Right lung (tissue), 5 donors: ENCODE data around the gene ADCY6. TPM values are rescaled to one million over a fixed set of nuclear protein-coding genes. Genes with fewer than 3 reads are reported as not detected.
"Not testable (repeated sequence)": the region's sequence is repeated elsewhere in the genome, so short reads cannot be mapped to it uniquely, and the experiment has no call there.

Source experiments
- DNase-seq, 2 donors: peaks; one replicate each; pipeline ENCODE4 v3.0.0-alpha.2; 2013
- polyA plus RNA-seq, 5 donors: library from polyadenylated mRNA; unstranded; fragments of 120-200 nt; gene quantifications; one replicate each; pipeline versions ENCODE4 v1.2.1 to v1.2.3, GENCODE V29; 2013; ENCODE audit warnings: inconsistent platforms in 1 of 5, low replicate concordance in 1 of 5; ENCODE audit not compliant: insufficient read length in 5 of 5, insufficient read depth in 1 of 5

ADCY6 gene
- polyA plus RNA-seq, 5 donors = 49.1 to 74.3 (median 56.9) TPM

- DNase-seq = no peak
Measured at GRCh38 chr12:48758737-48759136, 30.2 kb downstream of the ADCY6 start.

- DNase-seq = no peak
Measured at GRCh38 chr12:48758186-48758585, 30.7 kb downstream of the ADCY6 start.

GRCh38 chr12:48750769-48751356 is 38.0 kb downstream of the ADCY6 start:
- no peak for DNase-seq

GRCh38 chr12:48750215-48750614 is 38.7 kb downstream of the ADCY6 start:
- no peak for DNase-seq

- DNase-seq = no peak
Measured at GRCh38 chr12:48744251-48745008, 44.5 kb downstream of the ADCY6 start.

GRCh38 chr12:48739618-48740269 is 49.1 kb downstream of the ADCY6 start:
- no peak for DNase-seq

- DNase-seq = no peak
Measured at GRCh38 chr12:48736456-48736855, 52.4 kb downstream of the ADCY6 start.

GRCh38 chr12:48728807-48729206 is 60.1 kb downstream of the ADCY6 start:
- DNase-seq = no peak

- DNase-seq = not testable (repeated sequence)
Measured at GRCh38 chr12:48720737-48721136, 68.2 kb downstream of the ADCY6 start.

GRCh38 chr12:48720171-48720570 is 68.7 kb downstream of the ADCY6 start:
- not testable (repeated sequence) for DNase-seq

GRCh38 chr12:48719002-48719401 is 69.9 kb downstream of the ADCY6 start:
- DNase-seq = not testable (repeated sequence)

GRCh38 chr12:48717252-48717695 is 71.6 kb downstream of the ADCY6 start:
- peak; percentile 15 to 26 for DNase-seq

- peak; percentile 100 for DNase-seq
Measured at GRCh38 chr12:48716493-48717251, 72.2 kb downstream of the ADCY6 start, which contains the start of gene CCNT1. TSS of gene CCNT1 (minus strand) at chr12:48716707. CDS start at chr12:48716675, 32 bp downstream.

Other genes with a start within 250 kb of the ADCY6 start
- not detected for gene LALBA, start 219.0 kb downstream of the ADCY6 start, polyA plus RNA-seq
- gene KANSL2, start 106.9 kb downstream of the ADCY6 start, polyA plus RNA-seq = 10 to 100 TPM; 49.4 to 63.3 (median 55.1) TPM
- gene CCNT1, start 72.4 kb downstream of the ADCY6 start, polyA plus RNA-seq = 10 to 100 TPM; 24.0 to 35.7 (median 30.6) TPM
- gene CACNB3, start 29.4 kb upstream of the ADCY6 start, polyA plus RNA-seq = 10 to 100 TPM; 27.1 to 37.2 (median 34.4) TPM
- gene DDX23, start 63.1 kb upstream of the ADCY6 start, polyA plus RNA-seq = 100 to 1,000 TPM in 4 of 5 donors, 10 to 100 TPM in 1; 99.6 to 120 (median 103) TPM
- 1 to 10 TPM; 1.6 to 2.5 (median 1.9) TPM for gene RND1, start 76.8 kb upstream of the ADCY6 start, polyA plus RNA-seq
- gene FKBP11, start 136.4 kb upstream of the ADCY6 start, polyA plus RNA-seq = 10 to 100 TPM; 16.0 to 26.9 (median 21.8) TPM
- gene ARF3, start 168.4 kb upstream of the ADCY6 start, polyA plus RNA-seq = 100 to 1,000 TPM in 3 of 5 donors, 10 to 100 TPM in 2; 91.5 to 109 (median 103) TPM
- under 1 TPM in 2 of 5 donors, not detected in 3; 0.15 to 0.25 TPM for gene WNT10B, start 182.6 kb upstream of the ADCY6 start, polyA plus RNA-seq
- gene WNT1, start 189.2 kb upstream of the ADCY6 start, polyA plus RNA-seq = not detected
- gene DDN, start 210.3 kb upstream of the ADCY6 start, polyA plus RNA-seq = under 1 TPM; 0.05 to 0.56 (median 0.10) TPM
- gene PRKAG1, start 229.7 kb upstream of the ADCY6 start, polyA plus RNA-seq = 10 to 100 TPM; 64.9 to 82.7 (median 75.6) TPM